HL-60/S4 (cell line): ENCODE results near the gene NAT9.

Source experiments
- in situ Hi-C: fragments of 300-500 bp; cut with MboI; formaldehyde crosslinking; loops from 2 replicates; pipeline ENCODE4 v1.14.3; 2022; ENCODE audit warnings: low sequenced_read_pairs

Gene NAT9

DNA sequence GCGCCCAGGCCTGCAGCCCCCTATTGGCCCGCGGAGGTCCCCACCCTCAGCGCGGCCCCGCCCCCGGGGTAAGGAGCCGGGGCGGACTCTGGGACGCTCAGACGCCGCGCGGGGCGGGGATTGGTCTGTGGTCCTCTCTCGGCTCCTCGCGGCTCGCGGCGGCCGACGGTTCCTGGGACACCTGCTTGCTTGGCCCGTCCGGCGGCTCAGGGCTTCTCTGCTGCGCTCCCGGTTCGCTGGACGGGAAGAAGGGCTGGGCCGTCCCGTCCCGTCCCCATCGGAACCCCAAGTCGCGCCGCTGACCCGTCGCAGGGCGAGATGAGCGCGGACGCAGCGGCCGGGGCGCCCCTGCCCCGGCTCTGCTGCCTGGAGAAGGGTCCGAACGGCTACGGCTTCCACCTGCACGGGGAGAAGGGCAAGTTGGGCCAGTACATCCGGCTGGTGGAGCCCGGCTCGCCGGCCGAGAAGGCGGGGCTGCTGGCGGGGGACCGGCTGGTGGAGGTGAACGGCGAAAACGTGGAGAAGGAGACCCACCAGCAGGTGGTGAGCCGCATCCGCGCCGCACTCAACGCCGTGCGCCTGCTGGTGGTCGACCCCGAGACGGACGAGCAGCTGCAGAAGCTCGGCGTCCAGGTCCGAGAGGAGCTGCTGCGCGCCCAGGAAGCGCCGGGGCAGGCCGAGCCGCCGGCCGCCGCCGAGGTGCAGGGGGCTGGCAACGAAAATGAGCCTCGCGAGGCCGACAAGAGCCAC lies 27.4 kb downstream of the NAT9 start, which contains the start of gene NHERF1:
TSS of gene NHERF1 (plus strand) at position 100 of the 750 bp plus-strand sequence. CDS start at position 319, 219 bp downstream.
- in situ Hi-C loops = no loop called here

DNA sequence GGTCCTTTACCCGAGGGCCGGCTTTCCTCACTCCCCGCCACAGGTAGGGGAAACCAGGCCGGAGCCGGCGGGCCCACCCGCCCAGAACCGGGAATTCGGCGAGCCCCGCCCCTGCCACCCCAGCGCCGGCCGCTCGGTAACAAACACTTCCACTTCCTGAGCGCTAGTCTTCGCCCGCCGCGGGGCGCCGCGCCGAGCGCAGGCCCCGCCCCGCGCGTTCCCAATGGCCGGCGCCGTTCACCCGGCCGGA lies 27.9 kb downstream of the NAT9 start:
- in situ Hi-C loops = no loop called here

DNA sequence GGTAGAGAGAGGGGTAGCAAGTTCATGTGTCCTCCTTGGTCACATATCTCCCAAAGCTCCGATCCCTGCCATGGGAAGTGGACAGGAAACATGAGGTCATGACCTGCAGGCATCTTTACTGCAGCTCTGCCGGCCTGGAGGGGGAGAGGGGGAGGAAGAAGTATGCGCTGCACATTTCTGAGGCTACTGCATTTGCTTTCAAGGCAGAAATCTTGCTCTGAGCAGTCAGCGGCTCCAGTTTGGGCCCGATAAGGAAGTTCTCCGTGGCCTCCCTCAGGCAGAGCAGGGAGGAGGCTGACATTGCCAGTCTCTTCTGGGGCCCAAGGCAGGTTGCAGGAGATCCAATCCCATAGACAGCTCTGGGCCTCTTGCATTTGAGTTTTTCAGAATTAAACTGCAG lies 29.2 kb downstream of the NAT9 start:
- in situ Hi-C loops = no loop called here

DNA sequence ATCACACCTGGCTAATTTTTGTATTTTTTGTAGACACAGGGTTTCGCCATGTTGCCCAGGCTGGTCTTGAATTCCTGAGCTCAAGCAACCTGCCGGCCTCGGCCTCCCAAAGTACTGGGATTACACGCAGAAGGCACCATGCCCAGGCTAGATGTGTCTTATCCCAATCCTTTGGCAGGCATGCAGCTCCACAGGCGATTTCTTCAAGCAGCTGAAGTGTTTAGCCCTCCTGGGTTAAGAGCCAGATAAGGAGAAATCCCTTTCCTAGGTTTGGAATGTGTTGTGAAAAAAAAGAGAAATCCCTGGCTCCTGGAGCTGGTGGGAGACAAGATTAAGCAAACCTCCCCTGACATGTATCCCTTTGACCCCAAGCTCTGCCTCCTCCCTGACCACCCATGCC lies 29.8 kb downstream of the NAT9 start:
- in situ Hi-C loops = no loop called here

DNA sequence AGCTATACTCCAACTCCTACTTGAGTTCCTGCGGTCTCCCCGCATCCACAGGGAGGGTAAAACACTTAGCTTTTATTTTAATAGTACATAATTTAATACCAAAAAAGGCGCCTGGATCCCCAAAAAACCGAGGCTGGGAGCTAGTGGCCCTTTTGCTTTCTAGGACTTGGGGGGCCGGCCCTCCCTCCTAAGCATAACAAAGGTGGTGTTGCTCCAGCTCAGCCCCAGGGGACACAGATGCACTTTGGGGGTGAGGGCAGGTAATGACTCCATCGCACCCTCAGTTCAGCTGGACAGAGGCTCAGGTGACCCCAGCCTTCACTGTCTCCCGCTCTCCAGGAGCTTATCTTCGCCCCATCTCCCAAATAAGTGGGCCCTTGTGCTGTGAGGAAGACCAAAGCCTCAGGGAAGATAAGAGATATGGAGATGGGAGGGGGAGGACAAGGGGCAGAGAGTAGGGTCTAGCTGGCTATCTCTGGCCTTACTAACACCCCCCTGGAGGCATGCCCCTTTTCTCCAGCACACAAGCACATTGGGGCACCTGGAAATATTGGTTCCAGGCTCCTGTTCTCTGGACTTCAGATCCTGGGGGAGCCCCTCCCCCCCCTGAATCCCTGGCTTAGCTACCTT lies 30.5 kb downstream of the NAT9 start:
- in situ Hi-C loops = no loop called here

DNA sequence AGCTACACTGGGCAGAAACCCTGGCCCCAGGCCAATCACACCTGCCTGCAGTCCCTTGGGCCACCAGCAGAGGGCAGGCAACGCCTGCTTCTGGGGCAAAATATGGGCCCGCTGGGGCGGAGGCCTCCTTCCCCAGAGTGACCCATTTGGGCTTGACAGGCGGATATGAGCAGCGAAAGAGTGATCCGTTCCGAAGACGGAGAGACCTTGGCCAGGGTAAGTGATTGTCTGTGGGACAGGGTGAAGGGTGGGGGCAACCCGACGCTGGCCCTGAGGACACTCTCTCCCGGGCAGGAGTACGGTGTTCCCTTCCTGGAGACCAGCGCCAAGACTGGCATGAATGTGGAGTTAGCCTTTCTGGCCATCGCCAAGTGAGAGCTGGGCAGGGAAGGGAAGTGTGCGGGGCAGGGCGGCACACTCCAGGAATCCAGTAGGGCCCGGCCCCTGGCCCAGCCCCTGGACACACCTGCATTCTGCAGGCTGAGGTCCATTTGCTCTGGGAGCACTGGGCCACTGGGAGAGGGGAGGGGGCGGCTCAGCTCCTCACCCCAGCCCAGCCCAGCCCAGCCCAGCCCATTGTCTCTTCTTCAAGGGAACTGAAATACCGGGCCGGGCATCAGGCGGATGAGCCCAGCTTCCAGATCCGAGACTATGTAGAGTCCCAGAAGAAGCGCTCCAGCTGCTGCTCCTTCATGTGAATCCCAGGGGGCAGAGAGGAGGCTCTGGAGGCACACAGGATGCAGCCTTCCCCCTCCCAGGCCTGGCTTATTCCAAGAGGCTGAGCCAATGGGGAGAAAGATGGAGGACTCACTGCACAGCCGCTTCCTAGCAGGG lies 31.2 kb downstream of the NAT9 start:
- in situ Hi-C loops = no loop called here

DNA sequence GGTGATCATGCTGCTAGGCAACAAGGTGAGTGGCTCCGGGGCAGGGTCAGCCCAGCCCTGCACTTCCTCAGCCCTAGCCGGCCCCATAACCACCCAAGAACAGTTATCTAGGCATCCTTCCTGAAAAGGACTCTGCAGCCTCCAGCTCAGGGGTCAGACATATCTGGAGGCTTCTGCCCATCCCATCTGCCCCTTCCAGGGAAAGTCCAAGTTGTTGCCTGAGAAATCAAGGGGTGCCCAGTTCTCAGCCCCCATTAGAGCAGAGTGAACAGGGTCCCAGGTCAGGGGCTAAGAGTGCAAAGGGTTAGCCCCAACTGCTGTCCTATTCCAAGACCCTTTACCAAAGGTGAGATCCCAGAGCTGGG lies 31.8 kb downstream of the NAT9 start:
- in situ Hi-C loops = no loop called here

DNA sequence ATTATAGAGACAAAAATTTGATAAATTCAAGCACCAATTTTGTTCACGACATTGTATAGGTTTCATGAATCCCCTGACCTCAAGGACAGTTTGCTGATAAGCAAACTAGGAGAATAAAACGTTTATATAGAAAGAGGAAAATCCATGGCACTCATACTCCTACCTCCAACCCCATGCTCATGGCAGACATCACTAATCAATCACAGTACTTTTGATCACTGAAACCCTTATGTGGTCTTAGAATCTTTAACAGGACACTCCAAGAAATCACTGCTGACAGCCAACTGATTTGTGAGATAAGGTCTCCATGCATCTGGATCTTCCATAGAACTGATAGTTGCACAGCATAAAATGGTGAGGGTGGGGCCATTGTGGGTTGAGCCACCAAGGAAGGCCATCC lies 32.4 kb downstream of the NAT9 start:
- in situ Hi-C loops = no loop called here

DNA sequence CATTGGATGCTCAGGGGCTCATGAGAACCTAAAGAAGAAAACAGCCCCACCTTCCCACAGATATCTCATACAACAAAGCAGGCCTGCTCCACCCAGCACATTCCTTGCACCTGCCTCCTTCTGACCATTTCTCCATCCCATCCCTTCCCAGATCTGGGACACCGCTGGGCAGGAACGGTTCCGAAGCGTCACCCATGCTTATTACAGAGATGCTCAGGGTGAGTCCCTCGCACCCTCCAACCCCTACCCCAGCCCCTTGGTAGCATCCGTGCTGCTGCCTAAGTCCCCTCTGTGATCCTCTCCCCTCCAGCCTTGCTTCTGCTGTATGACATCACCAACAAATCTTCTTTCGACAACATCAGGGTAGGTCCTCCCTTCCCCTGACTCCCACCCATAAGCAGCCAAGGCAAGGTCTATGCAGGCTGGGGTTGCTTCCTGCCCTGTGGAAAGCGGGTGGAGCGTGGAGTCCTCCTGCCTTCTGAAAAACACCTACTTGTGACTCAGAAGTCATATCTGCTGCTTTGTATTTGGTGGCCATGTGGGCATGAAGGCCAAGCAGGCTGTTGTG lies 33.1 kb downstream of the NAT9 start:
- in situ Hi-C loops = no loop called here

DNA sequence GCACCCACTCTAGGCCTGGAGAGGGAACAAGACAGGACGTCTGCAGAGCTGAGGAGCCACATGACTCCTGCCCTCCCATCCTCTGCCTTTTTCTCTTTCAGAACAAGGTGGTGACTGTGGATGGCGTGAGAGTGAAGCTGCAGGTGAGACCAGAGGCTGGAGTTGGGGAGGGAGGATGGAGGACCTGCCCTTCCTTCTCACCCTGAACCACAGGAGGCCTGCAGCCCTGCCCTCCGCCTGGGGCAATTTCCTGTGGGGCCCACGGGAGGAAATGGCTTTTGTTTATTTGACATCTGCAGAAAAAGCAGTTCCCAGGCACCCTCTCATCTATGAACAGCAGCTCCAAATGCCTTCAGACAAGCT lies 34.0 kb downstream of the NAT9 start:
- in situ Hi-C loops = no loop called here

DNA sequence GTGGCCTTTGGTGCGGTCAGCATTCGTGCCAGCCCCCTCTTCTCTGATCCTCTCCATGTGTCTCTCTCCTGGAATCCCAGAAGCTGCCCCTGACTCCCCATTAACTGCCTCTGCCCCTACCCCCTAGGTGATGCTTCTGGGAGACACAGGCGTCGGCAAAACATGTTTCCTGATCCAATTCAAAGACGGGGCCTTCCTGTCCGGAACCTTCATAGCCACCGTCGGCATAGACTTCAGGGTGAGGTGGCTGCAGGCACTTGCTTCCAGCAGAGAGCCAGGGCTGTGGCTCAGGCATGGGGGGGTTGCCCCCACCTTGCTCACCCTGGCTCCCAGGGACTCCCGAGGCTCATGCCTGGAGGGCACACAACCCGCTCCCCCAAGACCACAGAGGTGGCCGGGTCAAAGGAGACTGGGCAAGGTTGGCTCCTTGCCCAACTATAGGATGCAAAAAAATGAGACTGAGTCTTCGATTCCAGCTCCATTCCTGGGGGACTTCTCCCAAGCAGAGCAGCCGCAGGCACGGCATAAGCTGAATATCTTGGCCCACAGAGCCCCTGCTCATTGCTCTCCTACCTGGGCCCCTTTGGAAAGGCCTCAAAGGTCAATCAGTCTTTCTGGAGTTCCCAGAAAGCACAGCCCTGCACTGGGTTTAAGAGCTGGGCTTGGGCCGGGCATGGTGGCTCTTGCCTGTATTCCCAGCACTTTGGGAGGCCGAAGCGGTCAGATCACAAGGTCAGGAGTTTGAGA lies 35.3 kb downstream of the NAT9 start:
- in situ Hi-C loops = no loop called here

DNA sequence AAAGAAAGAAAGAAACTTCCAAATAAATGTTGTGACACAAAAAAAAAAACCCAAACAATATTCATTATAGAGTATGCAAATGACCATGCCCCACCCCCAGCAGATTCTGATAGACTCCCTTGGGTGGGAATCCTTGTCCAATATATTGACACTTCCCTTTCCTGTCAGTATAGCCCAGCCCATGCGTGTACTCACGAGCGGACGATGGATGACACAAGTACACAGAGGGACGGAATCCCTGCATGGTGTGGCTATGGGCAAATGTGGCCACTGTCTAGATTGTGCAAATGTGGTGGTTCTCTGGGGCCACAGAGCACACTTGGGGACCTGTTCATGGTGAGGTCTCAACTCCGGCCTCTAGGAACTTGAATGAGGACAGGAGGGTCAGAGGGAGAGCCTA lies 36.0 kb downstream of the NAT9 start:
- in situ Hi-C loops = no loop called here

DNA sequence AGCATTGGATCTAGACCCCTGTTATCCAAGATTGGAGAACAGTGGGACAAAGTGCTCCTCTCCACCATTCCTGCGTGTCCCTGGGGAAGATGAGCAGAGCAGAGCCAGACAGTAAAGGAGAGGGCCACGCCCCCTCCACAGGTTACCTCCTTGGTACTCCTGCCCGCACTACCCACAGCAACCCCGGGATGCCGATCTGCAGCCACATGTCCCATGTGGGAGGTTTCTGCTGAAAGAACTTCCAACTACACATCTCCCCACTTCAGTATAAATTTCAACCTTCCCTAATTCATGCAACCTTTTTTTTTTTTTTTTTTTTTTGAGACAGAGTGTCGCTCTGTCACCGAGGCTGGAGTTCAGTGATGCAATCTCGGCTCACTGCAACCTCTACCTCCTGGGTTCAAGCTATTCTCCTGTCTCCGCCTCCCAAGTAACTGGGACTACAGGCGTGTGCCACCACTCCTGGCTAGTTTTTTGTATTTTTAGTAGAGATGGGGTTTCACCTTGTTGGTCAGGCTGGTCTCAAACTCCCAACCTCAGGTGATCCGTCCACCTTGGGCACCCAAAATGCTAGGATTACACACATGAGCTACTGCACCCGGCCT lies 36.8 kb downstream of the NAT9 start:
- in situ Hi-C loops = no loop called here

DNA sequence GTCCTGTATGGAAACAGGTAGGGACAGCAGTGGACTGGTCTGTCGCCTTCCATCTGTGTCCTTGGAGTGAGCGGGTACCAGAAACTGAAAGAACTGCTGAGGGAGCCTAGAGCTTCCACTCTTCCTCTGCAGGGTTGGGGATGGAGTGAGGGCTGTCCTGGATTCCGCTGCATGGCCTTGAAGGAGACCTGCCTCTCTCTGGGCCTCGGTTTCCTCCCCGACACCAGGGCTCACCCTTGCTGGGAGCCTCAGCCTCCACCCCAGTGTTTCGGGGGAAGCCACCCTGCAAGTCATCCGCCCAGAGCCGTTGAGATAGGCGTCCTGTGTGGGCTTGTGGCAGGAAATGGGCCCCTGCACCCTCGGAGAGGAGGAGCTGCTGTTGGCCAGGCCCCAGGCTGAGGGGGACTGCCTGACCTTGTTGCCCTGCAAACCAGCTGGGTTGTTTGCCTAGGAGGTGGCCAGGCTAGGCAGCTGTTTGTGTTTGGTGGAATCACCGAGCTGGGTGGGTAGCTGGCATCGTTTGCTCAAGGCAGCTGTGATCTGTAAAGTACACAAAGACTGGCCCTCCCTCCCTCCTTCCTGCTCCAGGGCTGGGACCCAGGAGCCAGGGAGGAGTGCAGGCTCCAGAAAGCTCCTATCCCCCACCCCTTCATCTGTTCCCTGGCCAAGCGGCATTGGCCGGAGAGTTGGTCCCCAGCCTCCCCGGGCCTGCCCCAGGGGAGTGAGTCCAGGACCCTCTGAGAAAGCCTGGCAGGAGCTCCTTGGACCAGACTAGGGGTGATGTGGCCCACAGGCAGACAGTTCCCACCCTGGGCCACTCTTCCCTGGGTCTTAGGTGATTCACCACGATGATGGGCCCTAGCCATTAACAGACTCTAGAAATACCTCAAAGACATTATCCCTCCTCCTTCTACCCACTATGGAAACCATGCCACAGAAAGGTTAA lies 37.8 kb downstream of the NAT9 start:
- in situ Hi-C loops = no loop called here

DNA sequence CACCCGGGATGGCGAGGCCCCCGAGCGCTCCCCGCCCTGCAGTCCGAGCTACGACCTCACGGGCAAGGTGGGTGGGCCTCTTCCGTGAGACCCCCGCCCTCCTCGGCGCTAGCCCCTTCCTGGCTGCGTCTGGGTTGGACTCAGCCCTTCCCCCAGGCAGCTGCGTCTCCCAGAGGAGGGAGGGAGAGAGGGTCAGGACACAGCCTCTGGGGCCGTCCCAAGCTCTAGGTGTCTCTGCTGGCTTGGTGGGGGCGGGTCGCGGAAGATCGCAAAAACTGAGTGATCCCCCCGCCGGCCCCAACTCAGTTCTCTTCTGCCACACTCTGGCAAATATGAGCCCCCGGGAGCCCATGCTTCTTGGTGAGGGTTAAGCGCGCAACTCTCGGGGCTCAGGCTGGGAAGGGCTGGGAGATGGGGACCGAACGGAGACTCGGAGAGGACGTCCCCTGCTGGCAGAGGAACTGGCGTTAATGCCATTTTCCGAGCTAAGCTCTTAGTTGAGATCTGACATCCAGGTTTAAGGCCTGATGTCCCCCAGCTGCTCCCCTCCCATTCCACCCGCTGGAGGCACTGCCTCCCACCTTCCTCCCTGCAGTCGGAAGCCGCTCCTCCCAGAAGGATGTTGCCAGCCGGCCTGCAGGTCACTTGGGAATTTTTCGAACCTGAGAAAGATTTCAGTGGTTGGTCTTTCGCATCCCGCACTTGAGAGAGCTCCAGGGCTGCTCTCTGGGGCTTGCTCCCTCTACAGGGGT lies 38.7 kb downstream of the NAT9 start:
- in situ Hi-C loops = no loop called here

DNA sequence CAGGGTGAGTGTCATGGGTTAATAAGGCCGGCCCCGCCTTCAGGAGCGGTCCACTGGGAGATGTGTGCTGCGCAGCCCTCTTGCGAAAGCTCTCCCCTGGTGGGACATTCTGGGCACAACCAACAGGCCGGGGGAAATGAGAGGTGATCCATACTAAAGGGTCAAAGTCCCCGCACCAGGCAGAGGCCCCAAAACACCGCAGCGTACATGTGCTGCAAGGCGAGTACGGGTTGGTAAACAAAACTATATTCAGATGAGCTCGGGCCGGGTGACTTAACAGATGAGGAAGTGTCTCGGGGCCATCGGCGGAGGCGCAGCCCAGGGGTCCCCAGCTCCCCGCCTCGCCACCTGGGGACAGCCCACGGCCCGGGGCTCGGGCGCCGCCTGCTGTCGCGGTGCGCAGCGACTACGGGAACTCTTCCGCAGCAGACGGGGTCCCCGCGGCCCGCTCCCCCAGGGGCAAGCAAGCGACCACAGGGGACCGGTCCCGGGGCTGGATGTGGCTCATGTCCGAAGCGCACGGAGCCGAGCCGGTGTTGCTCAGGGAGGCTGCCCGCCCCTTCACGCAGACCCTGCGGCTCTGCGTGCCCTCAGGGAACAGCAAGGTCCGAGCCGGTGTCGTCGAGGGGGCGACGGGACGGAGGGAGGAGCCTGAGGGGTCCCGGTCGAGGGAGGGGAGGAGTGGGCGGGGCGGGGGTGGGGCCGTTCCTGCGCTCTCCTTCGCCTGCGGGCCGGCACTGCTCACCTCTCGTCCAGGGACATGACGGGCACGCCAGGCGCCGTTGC lies 39.4 kb downstream of the NAT9 start, which contains the start of gene RAB37:
TSS of gene RAB37 (plus strand) at position 744 of the 786 bp plus-strand sequence. CDS start at position 761, 17 bp downstream.
- in situ Hi-C loops = no loop called here

DNA sequence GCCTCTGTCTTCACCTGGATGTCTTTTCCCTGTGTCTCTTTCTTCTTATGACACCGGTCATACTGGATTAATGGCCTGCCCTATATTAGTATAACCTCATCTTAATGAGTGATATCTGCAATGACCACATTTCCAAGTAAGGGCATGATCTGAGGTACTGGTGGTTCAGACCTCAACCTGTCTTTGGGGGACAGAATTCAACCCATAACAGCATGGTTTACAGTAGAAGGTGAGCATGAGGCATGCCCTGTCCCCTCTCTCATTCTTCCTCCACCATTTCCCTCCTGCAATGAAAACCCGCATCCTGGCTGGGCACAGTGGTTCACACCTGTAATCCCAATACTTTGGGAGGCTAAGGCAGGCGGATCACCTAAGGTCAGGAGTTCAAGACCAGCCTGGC lies 41.9 kb downstream of the NAT9 start:
- in situ Hi-C loops = no loop called here
